Measurements from ENCODE around the gene POLA2.

DNA sequence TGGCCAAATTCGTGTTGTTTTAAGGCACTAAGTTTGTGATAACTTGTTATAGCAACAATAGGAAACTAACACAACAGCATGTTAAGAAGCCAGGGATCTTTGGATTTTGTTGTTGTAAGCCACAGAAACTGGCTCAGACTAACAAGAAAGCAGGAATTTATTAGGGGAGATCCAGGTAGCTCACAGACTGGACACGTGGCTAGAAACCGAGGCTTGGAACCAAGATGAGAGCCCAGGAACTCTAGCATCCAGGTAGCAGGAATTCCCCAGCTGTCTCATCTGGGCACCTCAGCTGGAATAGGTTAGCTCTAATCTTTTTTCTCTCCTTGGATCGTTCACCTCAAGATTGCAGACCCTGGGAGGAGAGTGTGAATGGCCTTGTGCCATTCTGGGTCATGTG lies 24.9 kb downstream of the POLA2 start:
- TF ChIP-seq EZH2 (IDR thresholded peaks at IDR 0.05; ENCODE audit: low read length, missing control alignments) = no peak
- TF ChIP-seq, protein P1, sequence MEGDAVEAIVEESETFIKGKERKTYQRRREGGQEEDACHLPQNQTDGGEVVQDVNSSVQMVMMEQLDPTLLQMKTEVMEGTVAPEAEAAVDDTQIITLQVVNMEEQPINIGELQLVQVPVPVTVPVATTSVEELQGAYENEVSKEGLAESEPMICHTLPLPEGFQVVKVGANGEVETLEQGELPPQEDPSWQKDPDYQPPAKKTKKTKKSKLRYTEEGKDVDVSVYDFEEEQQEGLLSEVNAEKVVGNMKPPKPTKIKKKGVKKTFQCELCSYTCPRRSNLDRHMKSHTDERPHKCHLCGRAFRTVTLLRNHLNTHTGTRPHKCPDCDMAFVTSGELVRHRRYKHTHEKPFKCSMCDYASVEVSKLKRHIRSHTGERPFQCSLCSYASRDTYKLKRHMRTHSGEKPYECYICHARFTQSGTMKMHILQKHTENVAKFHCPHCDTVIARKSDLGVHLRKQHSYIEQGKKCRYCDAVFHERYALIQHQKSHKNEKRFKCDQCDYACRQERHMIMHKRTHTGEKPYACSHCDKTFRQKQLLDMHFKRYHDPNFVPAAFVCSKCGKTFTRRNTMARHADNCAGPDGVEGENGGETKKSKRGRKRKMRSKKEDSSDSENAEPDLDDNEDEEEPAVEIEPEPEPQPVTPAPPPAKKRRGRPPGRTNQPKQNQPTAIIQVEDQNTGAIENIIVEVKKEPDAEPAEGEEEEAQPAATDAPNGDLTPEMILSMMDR (conservative IDR thresholded peaks at IDR 0.05 in 1 of 2, IDR thresholded peaks at IDR 0.05 in 1 of 2; ENCODE audit: low read depth in 1 of 2, low read length in 2 of 2) = no peak
